Calu3 (cell line): ENCODE results near the gene SHMT1. TPM values are rescaled to one million over a fixed set of nuclear protein-coding genes. Genes with fewer than 3 reads are reported as not detected.

ENCODE experiments used
- BruUV-seq: library from RNA; stranded (reverse); fragments of 400-500 nt; replicated peaks from 2 replicates; lab custom pipeline; 2021; lab: Mats Ljungman, UMichigan
- CTCF ChIA-PET: fragments of 300-600 bp; sonication (Branson Sonifier 250); formaldehyde crosslinking; loops from one replicate; lab custom pipeline; 2022; ENCODE audit warnings: antibody characterized with exemption; lab: Charles Lee
- DNase-seq: peaks from one replicate; pipeline ENCODE4 v3.0.0; 2022
- H3K27ac Mint-ChIP-seq: one replicate; pipeline ENCODE4 v1.8.0; 2022; ENCODE audit warnings: mixed read lengths; ENCODE audit not compliant: unreplicated experiment
- H3K27me3 Mint-ChIP-seq: one replicate; pipeline ENCODE4 v1.8.0; 2022; ENCODE audit warnings: mixed read lengths; ENCODE audit not compliant: unreplicated experiment
- H3K36me3 Mint-ChIP-seq: one replicate; pipeline ENCODE4 v1.8.0; 2022; ENCODE audit warnings: mild to moderate bottlenecking, moderate library complexity, mixed read lengths; ENCODE audit not compliant: insufficient read depth, unreplicated experiment
- H3K4me1 Mint-ChIP-seq: one replicate; pipeline ENCODE4 v1.8.0; 2022; ENCODE audit warnings: mild to moderate bottlenecking, low read depth, mixed read lengths; ENCODE audit not compliant: unreplicated experiment
- H3K4me3 Mint-ChIP-seq: one replicate; pipeline ENCODE4 v1.8.0; 2022; ENCODE audit warnings: mild to moderate bottlenecking, low read depth, moderate library complexity, mixed read lengths; ENCODE audit not compliant: unreplicated experiment
- H3K9me3 Mint-ChIP-seq: one replicate; pipeline ENCODE4 v1.8.0; 2022; ENCODE audit warnings: low read depth, mixed read lengths; ENCODE audit not compliant: unreplicated experiment
- intact Hi-C: fragments of 100-400 bp; cut with micrococcal nuclease; formaldehyde crosslinking; loops from one replicate; pipeline ENCODE4 v1.10.0; 2022; ENCODE audit not compliant: unreplicated experiment
- total RNA-seq: library from RNA; stranded (reverse); gene quantifications from 2 replicates; pipeline ENCODE4 v1.2.3, GENCODE V29; 2022
- TF ChIP-seq, protein P1 (sequence below): fragments of 200-600 bp; IDR thresholded peaks from one replicate; pipeline ENCODE4 v1.8.0; 2022; ENCODE audit warnings: antibody characterized with exemption; ENCODE audit not compliant: unreplicated experiment

SHMT1 gene
- total RNA-seq, 1 experiment from 2014 or later: 52.3 TPM

DNA sequence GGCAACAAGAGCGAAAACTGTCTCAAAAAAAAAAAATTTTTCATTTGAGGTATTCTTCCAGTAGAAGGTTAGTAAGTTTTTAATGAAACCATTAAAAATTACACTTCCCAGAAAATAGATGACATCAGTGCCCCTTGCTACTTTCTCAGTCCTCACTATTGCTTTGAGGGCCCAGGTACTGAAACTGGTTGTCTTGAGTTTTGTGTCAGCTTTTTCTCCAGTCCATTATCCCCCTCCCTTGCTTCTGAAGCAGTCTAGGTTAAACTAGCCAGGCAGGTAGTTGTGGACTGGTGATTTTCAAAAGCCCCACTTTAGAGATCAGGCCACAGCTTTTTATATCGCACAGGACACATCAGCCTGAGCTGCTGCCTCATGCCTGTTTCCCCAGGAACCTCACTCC lies 37.3 kb downstream of the SHMT1 start:
- TF ChIP-seq, protein P1, sequence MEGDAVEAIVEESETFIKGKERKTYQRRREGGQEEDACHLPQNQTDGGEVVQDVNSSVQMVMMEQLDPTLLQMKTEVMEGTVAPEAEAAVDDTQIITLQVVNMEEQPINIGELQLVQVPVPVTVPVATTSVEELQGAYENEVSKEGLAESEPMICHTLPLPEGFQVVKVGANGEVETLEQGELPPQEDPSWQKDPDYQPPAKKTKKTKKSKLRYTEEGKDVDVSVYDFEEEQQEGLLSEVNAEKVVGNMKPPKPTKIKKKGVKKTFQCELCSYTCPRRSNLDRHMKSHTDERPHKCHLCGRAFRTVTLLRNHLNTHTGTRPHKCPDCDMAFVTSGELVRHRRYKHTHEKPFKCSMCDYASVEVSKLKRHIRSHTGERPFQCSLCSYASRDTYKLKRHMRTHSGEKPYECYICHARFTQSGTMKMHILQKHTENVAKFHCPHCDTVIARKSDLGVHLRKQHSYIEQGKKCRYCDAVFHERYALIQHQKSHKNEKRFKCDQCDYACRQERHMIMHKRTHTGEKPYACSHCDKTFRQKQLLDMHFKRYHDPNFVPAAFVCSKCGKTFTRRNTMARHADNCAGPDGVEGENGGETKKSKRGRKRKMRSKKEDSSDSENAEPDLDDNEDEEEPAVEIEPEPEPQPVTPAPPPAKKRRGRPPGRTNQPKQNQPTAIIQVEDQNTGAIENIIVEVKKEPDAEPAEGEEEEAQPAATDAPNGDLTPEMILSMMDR: no peak
- CTCF ChIA-PET: no interaction called here
- Mint-ChIP-seq H3K36me3 (peaks cover 20% of the 10 kb centered on the region), H3K4me1 (no peaks in the 10 kb centered on the region), H3K9me3 (no peaks in the 10 kb centered on the region), H3K27me3 (no peaks in the 10 kb centered on the region), H3K4me3 (no peak overlapping the region), H3K27ac (no peak overlapping the region)
- no peak for DNase-seq
- intact Hi-C loops: no loop called here
- no TSS peak for BruUV-seq

DNA sequence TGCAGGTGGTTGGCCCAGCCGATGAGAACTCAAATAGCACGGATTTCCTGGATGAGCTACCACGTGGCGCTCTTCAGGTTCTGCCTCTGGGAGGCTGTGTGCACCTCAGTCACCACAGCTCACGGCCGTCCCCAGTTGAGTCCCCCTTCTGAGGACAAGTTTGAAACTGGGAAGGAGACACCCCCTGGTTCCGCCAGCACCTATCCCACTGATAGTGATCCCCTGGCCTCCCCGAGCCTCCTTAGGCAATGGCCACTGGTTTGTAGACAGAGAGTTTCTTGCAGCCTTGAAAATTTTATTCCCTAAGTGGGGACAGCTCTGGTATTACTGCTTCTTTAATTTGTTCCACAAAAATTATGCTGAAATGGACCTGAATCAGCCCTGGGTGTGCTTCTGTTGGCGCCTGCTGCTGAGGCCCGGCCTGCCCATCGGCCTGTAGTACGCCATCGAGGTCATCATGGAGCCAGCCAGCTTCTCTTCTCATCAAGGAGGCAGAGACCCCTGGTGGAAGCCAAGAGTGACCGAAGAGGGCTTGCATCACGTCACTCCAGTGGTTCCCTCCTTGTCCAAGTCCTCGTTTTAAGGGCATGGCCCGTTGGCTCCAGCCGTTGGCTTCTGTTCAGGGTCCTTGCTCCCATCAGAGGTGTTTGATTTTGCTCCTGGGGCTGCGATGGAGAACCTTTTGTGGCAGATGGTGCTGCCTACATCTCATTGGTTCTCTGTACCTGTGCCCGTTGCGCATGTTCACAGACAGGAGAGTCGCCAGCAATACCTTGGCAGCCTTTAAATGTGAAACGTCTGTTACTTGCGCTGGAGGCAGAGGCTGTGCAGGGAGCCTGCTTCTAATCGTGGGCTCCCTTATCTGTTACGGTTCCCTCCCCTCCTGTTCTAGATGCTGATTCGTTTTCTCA lies 39.0 kb downstream of the SHMT1 start:
- TF ChIP-seq, protein P1: no peak
- intact Hi-C loops: no loop called here
- no peak for DNase-seq
- CTCF ChIA-PET: no interaction called here
- H3K36me3 Mint-ChIP-seq: peaks cover 24% of the 10 kb centered on the region
- H3K27ac Mint-ChIP-seq: no peak overlapping the region
- H3K4me3 Mint-ChIP-seq: no peak overlapping the region
- peaks cover 8% of the 10 kb centered on the region for H3K4me1 Mint-ChIP-seq
- H3K27me3 Mint-ChIP-seq: no peaks in the 10 kb centered on the region
- BruUV-seq: no TSS peak
- no peaks in the 10 kb centered on the region for H3K9me3 Mint-ChIP-seq

DNA sequence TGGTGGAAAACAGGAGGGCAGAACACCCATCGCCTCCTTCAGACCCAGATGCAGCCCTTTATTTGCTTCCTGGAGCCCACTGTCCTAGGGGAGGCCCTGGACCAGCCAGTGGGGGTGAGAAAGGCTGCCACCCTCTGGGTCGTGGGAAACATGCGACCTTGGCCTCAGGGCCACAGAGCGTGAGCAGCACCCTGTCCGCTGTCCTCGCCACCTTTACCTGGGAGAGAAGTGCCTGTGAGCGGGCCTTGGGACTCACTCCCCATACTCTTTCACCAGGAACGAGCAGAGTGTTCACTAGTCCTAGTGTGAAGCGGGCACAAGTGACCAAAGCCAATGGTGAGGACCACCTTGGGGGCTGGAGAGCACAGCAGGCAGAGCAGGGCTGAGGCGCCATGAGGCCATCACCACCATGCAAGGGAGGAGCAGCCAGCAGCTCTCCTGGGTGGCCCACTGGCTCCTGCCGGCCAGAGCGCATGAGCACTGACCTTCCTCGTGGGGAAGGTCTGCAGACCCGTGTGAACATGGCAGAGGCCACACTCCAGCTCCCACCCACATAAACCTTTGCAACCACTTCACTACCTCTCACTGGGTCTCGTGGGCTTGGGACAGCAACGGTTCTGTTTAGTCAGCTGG lies 39.7 kb downstream of the SHMT1 start:
- BruUV-seq: no TSS peak
- H3K9me3 Mint-ChIP-seq: no peaks in the 10 kb centered on the region

DNA sequence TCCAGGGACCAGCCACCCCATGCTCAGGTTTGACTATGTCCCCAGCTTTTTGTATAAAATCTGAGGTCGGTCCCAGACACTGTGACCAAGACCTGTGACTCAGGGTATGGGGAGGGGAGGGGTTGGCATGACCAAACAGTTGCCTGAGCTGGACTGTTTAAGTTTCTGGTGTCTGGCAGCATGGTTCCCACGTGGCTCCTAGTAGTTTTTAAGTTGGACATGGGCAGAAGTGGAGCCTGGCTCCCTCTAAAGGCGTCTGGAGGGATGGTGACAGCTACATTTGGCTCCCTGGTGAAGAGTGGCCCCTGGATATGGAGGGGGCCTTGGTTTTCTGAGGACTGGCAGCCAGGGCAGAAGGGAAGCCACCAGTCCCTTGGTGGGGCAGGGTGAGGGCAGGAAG lies 40.3 kb downstream of the SHMT1 start:
- Mint-ChIP-seq H3K4me1 (peaks cover 8% of the 10 kb centered on the region), H3K4me3 (no peak overlapping the region), H3K27ac (no peak overlapping the region), H3K27me3 (no peaks in the 10 kb centered on the region), H3K36me3 (peaks cover 24% of the 10 kb centered on the region), H3K9me3 (no peaks in the 10 kb centered on the region)
- TF ChIP-seq, protein P1: no peak
- BruUV-seq: no TSS peak
- CTCF ChIA-PET: no interaction called here
- no peak for DNase-seq
- intact Hi-C loops: no loop called here

More for the DNA sequence above, 39.7 kb downstream of the SHMT1 start:
- intact Hi-C loops: no loop called here
- Mint-ChIP-seq H3K4me3 (no peak overlapping the region), H3K4me1 (peaks cover 8% of the 10 kb centered on the region), H3K36me3 (peaks cover 22% of the 10 kb centered on the region), H3K27me3 (no peaks in the 10 kb centered on the region), H3K27ac (no peak overlapping the region)
- TF ChIP-seq, protein P1: no peak
- no peak for DNase-seq
- CTCF ChIA-PET: no interaction called here
